ENCODE measurements around the gene ARHGAP22. TPM values are rescaled to one million over a fixed set of nuclear protein-coding genes. Genes with fewer than 3 reads are reported as not detected.

Gene ARHGAP22
- total and polyA plus RNA-seq, 4 donors = 0.23 to 2.3 (median 0.54) TPM

GRCh38 chr10:48429309-48429708 is 175.6 kb downstream of the ARHGAP22 start:
- Histone ChIP-seq H3K4me3 (ENCODE audit: low read depth in 1 of 3, low read length in 3 of 3) (no peak overlapping the region), H3K27me3 (ENCODE audit: control insufficient read depth in 4 of 4, insufficient read depth in 4 of 4, low read length in 3 of 4) (no peaks in the 10 kb centered on the region), H3K9me3 (ENCODE audit: control insufficient read depth in 4 of 4, low read length in 3 of 4) (no peaks in the 10 kb centered on the region), H3K36me3 (ENCODE audit: control insufficient read depth in 4 of 4, insufficient read depth in 3 of 4, low read depth in 1 of 4, low read length in 3 of 4) (peaks cover 0 to 3% (median under 1%) of the 10 kb centered on the region in 4 donors), H3K9ac (ENCODE audit: low read depth in 1 of 2, low read length in 2 of 2) (no peak overlapping the region), H3K4me1 (ENCODE audit: control insufficient read depth in 4 of 4, insufficient read depth in 4 of 4, low read length in 3 of 4) (no peaks in the 10 kb centered on the region), H3K27ac (ENCODE audit: low read depth in 1 of 2, low read length in 2 of 2) (no peak overlapping the region)
- DNase-seq (ENCODE audit: low spot score) = no peak
- WGBS = 99% methylated on average over 1 of the region's 1 CpG
- TF ChIP-seq HNF4G (IDR thresholded peaks at IDR 0.05) (no peak), TAF1 (conservative IDR thresholded peaks at IDR 0.05) (no peak), RXRA (IDR thresholded peaks at IDR 0.05) (no peak), HNF4A (conservative IDR thresholded peaks at IDR 0.05) (no peak), RAD21 (IDR thresholded peaks at IDR 0.05) (no peak), EGR1 (IDR thresholded peaks at IDR 0.05; ENCODE audit: low read depth in 2 of 2) (no peak), ATF3 (IDR thresholded peaks at IDR 0.05) (no peak)

- TF ChIP-seq TAF1 (conservative IDR thresholded peaks at IDR 0.05) (no peak), YY1 (IDR thresholded peaks at IDR 0.05) (no peak), ZBTB33 (IDR thresholded peaks at IDR 0.05) (no peak), NR2F2 (IDR thresholded peaks at IDR 0.05) (no peak), HNF4A (conservative IDR thresholded peaks at IDR 0.05) (no peak), EGR1 (IDR thresholded peaks at IDR 0.05; ENCODE audit: low read depth in 2 of 2) (no peak), RAD21 (IDR thresholded peaks at IDR 0.05) (no peak), RXRA (IDR thresholded peaks at IDR 0.05) (no peak), MAX (IDR thresholded peaks at IDR 0.05) (no peak), FOXA2 (IDR thresholded peaks at IDR 0.05) (no peak), HNF4G (IDR thresholded peaks at IDR 0.05) (no peak), ATF3 (IDR thresholded peaks at IDR 0.05) (no peak), GABPA (IDR thresholded peaks at IDR 0.05 in 1 of 2, conservative IDR thresholded peaks at IDR 0.05 in 1 of 2) (no peak), FOXA1 (IDR thresholded peaks at IDR 0.05) (no peak), JUND (IDR thresholded peaks at IDR 0.05) (no peak), REST (IDR thresholded peaks at IDR 0.05) (no peak), CTCF (IDR thresholded peaks at IDR 0.05; ENCODE audit: low read depth, low read length, missing input control) (no peak)
- no peak for DNase-seq (ENCODE audit: low spot score)
- H3K9ac ChIP-seq (ENCODE audit: low read depth in 1 of 2, low read length in 2 of 2) = no peak overlapping the region
- H3K36me3 ChIP-seq (ENCODE audit: control insufficient read depth in 4 of 4, insufficient read depth in 3 of 4, low read depth in 1 of 4, low read length in 3 of 4) = peaks cover 0 to 3% (median under 1%) of the 10 kb centered on the region in 4 donors
- H3K4me1 ChIP-seq (ENCODE audit: control insufficient read depth in 4 of 4, insufficient read depth in 4 of 4, low read length in 3 of 4) = no peaks in the 10 kb centered on the region
- no peak overlapping the region for H3K4me3 ChIP-seq (ENCODE audit: low read depth in 1 of 3, low read length in 3 of 3)
- no peaks in the 10 kb centered on the region for H3K27me3 ChIP-seq (ENCODE audit: control insufficient read depth in 4 of 4, insufficient read depth in 4 of 4, low read length in 3 of 4)
- no peak overlapping the region for H3K27ac ChIP-seq (ENCODE audit: low read depth in 1 of 2, low read length in 2 of 2)
- 99% methylated on average over 3 of the region's 3 CpGs for WGBS
- H3K9me3 ChIP-seq (ENCODE audit: control insufficient read depth in 4 of 4, low read length in 3 of 4) = no peaks in the 10 kb centered on the region
Measured at GRCh38 chr10:48428896-48429295, 176.0 kb downstream of the ARHGAP22 start.
